ENCODE data around the gene CEACAM5. TPM values are rescaled to one million over a fixed set of nuclear protein-coding genes. Genes with fewer than 3 reads are reported as not detected.

The CEACAM5 gene
- total and polyA plus RNA-seq, 2 of the 4 experiments (the other 2 are of a cell fraction) = not detected

DNA sequence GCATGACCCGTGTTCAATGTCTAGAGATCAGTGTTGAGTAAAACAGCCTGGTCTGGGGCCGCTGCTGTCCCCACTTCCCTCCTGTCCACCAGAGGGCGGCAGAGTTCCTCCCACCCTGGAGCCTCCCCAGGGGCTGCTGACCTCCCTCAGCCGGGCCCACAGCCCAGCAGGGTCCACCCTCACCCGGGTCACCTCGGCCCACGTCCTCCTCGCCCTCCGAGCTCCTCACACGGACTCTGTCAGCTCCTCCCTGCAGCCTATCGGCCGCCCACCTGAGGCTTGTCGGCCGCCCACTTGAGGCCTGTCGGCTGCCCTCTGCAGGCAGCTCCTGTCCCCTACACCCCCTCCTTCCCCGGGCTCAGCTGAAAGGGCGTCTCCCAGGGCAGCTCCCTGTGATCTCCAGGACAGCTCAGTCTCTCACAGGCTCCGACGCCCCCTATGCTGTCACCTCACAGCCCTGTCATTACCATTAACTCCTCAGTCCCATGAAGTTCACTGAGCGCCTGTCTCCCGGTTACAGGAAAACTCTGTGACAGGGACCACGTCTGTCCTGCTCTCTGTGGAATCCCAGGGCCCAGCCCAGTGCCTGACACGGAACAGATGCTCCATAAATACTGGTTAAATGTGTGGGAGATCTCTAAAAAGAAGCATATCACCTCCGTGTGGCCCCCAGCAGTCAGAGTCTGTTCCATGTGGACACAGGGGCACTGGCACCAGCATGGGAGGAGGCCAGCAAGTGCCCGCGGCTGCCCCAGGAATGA lies 1.5 kb upstream of the CEACAM5 start (continued):
- TF ChIP-seq NFE2L2 (IDR thresholded peaks at IDR 0.05; ENCODE audit: low read depth, low read length) = no peak

DNA sequence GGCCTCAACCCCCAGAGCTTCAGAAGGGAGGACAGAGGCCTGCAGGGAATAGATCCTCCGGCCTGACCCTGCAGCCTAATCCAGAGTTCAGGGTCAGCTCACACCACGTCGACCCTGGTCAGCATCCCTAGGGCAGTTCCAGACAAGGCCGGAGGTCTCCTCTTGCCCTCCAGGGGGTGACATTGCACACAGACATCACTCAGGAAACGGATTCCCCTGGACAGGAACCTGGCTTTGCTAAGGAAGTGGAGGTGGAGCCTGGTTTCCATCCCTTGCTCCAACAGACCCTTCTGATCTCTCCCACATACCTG lies 969 bp upstream of the CEACAM5 start:
- Histone ChIP-seq H3K14ac (replicated peaks; ENCODE audit: low read depth, low read length) (no peak overlapping the region), H4K91ac (ENCODE audit: insufficient read depth, low read depth, low read length) (no peak overlapping the region), H3K9ac (ENCODE audit: low read depth, low read length) (no peak overlapping the region), H2BK15ac (ENCODE audit: low read depth, low read length) (no peak overlapping the region), H3K56ac (ENCODE audit: extremely low read depth, insufficient read depth, low read length) (no peak overlapping the region), H2BK20ac (ENCODE audit: low read depth, low read length) (no peak overlapping the region), H3K4me1 (ENCODE audit: control insufficient read depth, insufficient read depth, low read length) (no peaks in the 10 kb centered on the region), H3K9me3 (ENCODE audit: control insufficient read depth, insufficient read depth, low read length) (no peaks in the 10 kb centered on the region), H2AK5ac (ENCODE audit: low read depth, low read length) (no peak overlapping the region), H3K18ac (ENCODE audit: low read depth, low read length) (no peak overlapping the region), H3K79me1 (ENCODE audit: low read depth in 1 of 2, low read length in 2 of 2) (no peaks in the 10 kb centered on the region), H2AFZ (replicated peaks; ENCODE audit: low read length, poor library complexity) (no peak overlapping the region), H3K27me3 (ENCODE audit: control insufficient read depth, insufficient read depth, low read length) (no peaks in the 10 kb centered on the region; the same call in 1 of the 2 replicates), H3K27ac (ENCODE audit: insufficient read depth, low read length) (no peak overlapping the region), H3K36me3 (ENCODE audit: control insufficient read depth, insufficient read depth, low read length) (no peaks in the 10 kb centered on the region), H4K5ac (ENCODE audit: low read depth, low read length) (no peak overlapping the region), H3K4me3 (ENCODE audit: insufficient read depth, low read depth, low read length) (no peak overlapping the region), H2AK9ac (replicated peaks; ENCODE audit: low read depth, low read length, poor library complexity) (no peak overlapping the region), H2BK120ac (ENCODE audit: low read depth, low read length) (no peak overlapping the region), H3K9me1 (ENCODE audit: insufficient read depth, low read length) (no peaks in the 10 kb centered on the region), H3K23ac (ENCODE audit: low read depth, low read length) (no peak overlapping the region), H2BK5ac (ENCODE audit: low read depth, low read length, poor library complexity, severe bottlenecking) (no peak overlapping the region), H3K4me2 (ENCODE audit: low read depth, low read length) (no peak overlapping the region), H3K4ac (ENCODE audit: low read depth, low read length) (no peak overlapping the region), H4K20me1 (ENCODE audit: insufficient read depth, low read length) (no peaks in the 10 kb centered on the region), H4K8ac (ENCODE audit: low read depth in 2 of 2, low read length in 2 of 2) (no peak overlapping the region)
- TF ChIP-seq, protein P1, sequence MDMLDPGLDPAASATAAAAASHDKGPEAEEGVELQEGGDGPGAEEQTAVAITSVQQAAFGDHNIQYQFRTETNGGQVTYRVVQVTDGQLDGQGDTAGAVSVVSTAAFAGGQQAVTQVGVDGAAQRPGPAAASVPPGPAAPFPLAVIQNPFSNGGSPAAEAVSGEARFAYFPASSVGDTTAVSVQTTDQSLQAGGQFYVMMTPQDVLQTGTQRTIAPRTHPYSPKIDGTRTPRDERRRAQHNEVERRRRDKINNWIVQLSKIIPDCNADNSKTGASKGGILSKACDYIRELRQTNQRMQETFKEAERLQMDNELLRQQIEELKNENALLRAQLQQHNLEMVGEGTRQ (IDR thresholded peaks at IDR 0.05; ENCODE audit: low read depth, low read length) = no peak
- TF ChIP-seq BHLHE40 (IDR thresholded peaks at IDR 0.05; ENCODE audit: low read depth, low read length) (no peak), SMC3 (IDR thresholded peaks at IDR 0.05; ENCODE audit: low read depth, low read length) (no peak), CEBPB (IDR thresholded peaks at IDR 0.05; ENCODE audit: low read depth, low read length) (no peak), RCOR1 (IDR thresholded peaks at IDR 0.05; ENCODE audit: insufficient replicate concordance, low read length) (no peak), MXI1 (IDR thresholded peaks at IDR 0.05; ENCODE audit: borderline replicate concordance, low read depth, low read length) (no peak), MAZ (IDR thresholded peaks at IDR 0.05; ENCODE audit: borderline replicate concordance, low read depth, low read length) (no peak), RFX5 (IDR thresholded peaks at IDR 0.05; ENCODE audit: low read depth, low read length) (no peak), MAFK (IDR thresholded peaks at IDR 0.05; ENCODE audit: low read depth, low read length) (no peak), FOS (IDR thresholded peaks at IDR 0.05; ENCODE audit: low read depth, low read length) (no peak)
- TF ChIP-seq, protein P2, sequence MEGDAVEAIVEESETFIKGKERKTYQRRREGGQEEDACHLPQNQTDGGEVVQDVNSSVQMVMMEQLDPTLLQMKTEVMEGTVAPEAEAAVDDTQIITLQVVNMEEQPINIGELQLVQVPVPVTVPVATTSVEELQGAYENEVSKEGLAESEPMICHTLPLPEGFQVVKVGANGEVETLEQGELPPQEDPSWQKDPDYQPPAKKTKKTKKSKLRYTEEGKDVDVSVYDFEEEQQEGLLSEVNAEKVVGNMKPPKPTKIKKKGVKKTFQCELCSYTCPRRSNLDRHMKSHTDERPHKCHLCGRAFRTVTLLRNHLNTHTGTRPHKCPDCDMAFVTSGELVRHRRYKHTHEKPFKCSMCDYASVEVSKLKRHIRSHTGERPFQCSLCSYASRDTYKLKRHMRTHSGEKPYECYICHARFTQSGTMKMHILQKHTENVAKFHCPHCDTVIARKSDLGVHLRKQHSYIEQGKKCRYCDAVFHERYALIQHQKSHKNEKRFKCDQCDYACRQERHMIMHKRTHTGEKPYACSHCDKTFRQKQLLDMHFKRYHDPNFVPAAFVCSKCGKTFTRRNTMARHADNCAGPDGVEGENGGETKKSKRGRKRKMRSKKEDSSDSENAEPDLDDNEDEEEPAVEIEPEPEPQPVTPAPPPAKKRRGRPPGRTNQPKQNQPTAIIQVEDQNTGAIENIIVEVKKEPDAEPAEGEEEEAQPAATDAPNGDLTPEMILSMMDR (conservative IDR thresholded peaks at IDR 0.05; ENCODE audit: low read depth, low read length) = no peak
- WGBS, 2 experiments (ENCODE audit: extremely low coverage in 2 of 2, insufficient read length in 1 of 2) = 30% methylated on average over 2 of the region's 5 CpGs; no CpG with 5 or more reads in 1 of the 2 experiments
- BruUV-seq (replicated peaks) = no TSS peak
- ATAC-seq (ENCODE audit: low read depth) = no peak
- DNase-seq = no peak
- intact Hi-C loops (cut with micrococcal nuclease) = no loop called here
- in situ Hi-C loops (cut with MboI; ENCODE audit: low sequenced_read_pairs) = no loop called here
- ChIA-PET POLR2A (ENCODE audit: unreplicated experiment) (no interaction called here), CTCF (interaction anchor here (1.1 kb wide), 1 partner anchor 9 kb away, joined by 4 read pairs; no protein-coding TSS in a partner anchor)
- dilution Hi-C loops (cut with HindIII; ENCODE audit: low sequenced_read_pairs, unreplicated experiment) = no loop called here

Data from IMR-90 (cell line).